Measurements from ENCODE around the gene MYH9.

MYH9 gene

GRCh38 chr22:36351921-36352802, 35.6 kb downstream of the MYH9 start:
- no peak for DNase-seq (ENCODE audit: extremely low read depth in 1 of 2, low read depth in 1 of 2)

- DNase-seq (ENCODE audit: extremely low read depth in 1 of 2, low read depth in 1 of 2) = no peak
Measured at GRCh38 chr22:36350751-36351594, 36.8 kb downstream of the MYH9 start.

GRCh38 chr22:36349726-36350125, 38.0 kb downstream of the MYH9 start:
- DNase-seq (ENCODE audit: extremely low read depth in 1 of 2, low read depth in 1 of 2) = no peak

- no peak for DNase-seq (ENCODE audit: extremely low read depth in 1 of 2, low read depth in 1 of 2)
Measured at GRCh38 chr22:36348760-36349159, 39.0 kb downstream of the MYH9 start.

GRCh38 chr22:36347094-36347493, 40.7 kb downstream of the MYH9 start:
- DNase-seq (ENCODE audit: extremely low read depth in 1 of 2, low read depth in 1 of 2) = no peak

GRCh38 chr22:36344106-36344827, 43.5 kb downstream of the MYH9 start:
- DNase-seq (ENCODE audit: extremely low read depth in 1 of 2, low read depth in 1 of 2) = no peak

GRCh38 chr22:36343720-36344105, 44.1 kb downstream of the MYH9 start:
- no peak for DNase-seq (ENCODE audit: extremely low read depth in 1 of 2, low read depth in 1 of 2)

- DNase-seq (ENCODE audit: extremely low read depth in 1 of 2, low read depth in 1 of 2) = no peak
Measured at GRCh38 chr22:36343070-36343719, 44.6 kb downstream of the MYH9 start.

- DNase-seq (ENCODE audit: extremely low read depth in 1 of 2, low read depth in 1 of 2) = no peak
Measured at GRCh38 chr22:36341640-36342041, 46.1 kb downstream of the MYH9 start.

- no peak for DNase-seq (ENCODE audit: extremely low read depth in 1 of 2, low read depth in 1 of 2)
Measured at GRCh38 chr22:36340621-36341020, 47.1 kb downstream of the MYH9 start.

GRCh38 chr22:36339171-36340065, 48.3 kb downstream of the MYH9 start:
- no peak for DNase-seq (ENCODE audit: extremely low read depth in 1 of 2, low read depth in 1 of 2)

GRCh38 chr22:36337365-36338130, 50.2 kb downstream of the MYH9 start:
- DNase-seq (ENCODE audit: extremely low read depth in 1 of 2, low read depth in 1 of 2) = no peak

GRCh38 chr22:36336246-36337182, 51.3 kb downstream of the MYH9 start:
- DNase-seq (ENCODE audit: extremely low read depth in 1 of 2, low read depth in 1 of 2) = no peak

- DNase-seq (ENCODE audit: extremely low read depth in 1 of 2, low read depth in 1 of 2) = no peak
Measured at GRCh38 chr22:36335621-36336020, 52.1 kb downstream of the MYH9 start.

- DNase-seq (ENCODE audit: extremely low read depth in 1 of 2, low read depth in 1 of 2) = no peak
Measured at GRCh38 chr22:36334821-36335603, 52.8 kb downstream of the MYH9 start.

- DNase-seq (ENCODE audit: extremely low read depth in 1 of 2, low read depth in 1 of 2) = no peak
Measured at GRCh38 chr22:36334081-36334820, 53.5 kb downstream of the MYH9 start.
